H9 (cell line): Measurements from ENCODE around the gene PRMT7. TPM values are rescaled to one million over a fixed set of nuclear protein-coding genes. Genes with fewer than 3 reads are reported as not detected.

Experiments used
- DNase-seq: peaks from one replicate; pipeline ENCODE4 v3.0.0-alpha.2; 2017
- H2AFZ ChIP-seq: one replicate; pipeline ENCODE4 v1.6.1; 2013; ENCODE audit warnings: mild to moderate bottlenecking, low read length, control low read depth, moderate library complexity
- H2AK5ac ChIP-seq: 2 replicates; pipeline ENCODE4 v1.6.1; 2013; ENCODE audit warnings: low read length, control low read depth, mixed read lengths; ENCODE audit not compliant: insufficient read length
- H2BK120ac ChIP-seq: one replicate; pipeline ENCODE4 v1.6.1; 2013; ENCODE audit warnings: low read depth, mild to moderate bottlenecking, low read length, control low read depth, inconsistent platforms; ENCODE audit not compliant: poor library complexity, severe bottlenecking
- H2BK12ac ChIP-seq: 2 replicates; pipeline ENCODE4 v1.6.1; 2013; ENCODE audit warnings: low read length, control low read depth, mixed read lengths, low read depth; ENCODE audit not compliant: insufficient read length
- H2BK15ac ChIP-seq: 2 replicates; pipeline ENCODE4 v1.6.1; 2013; ENCODE audit warnings: low read depth, low read length, control low read depth
- H2BK20ac ChIP-seq: one replicate; pipeline ENCODE4 v1.6.1; 2013; ENCODE audit warnings: low read depth, mild to moderate bottlenecking, low read length, control low read depth, inconsistent platforms; ENCODE audit not compliant: poor library complexity, severe bottlenecking
- H2BK5ac ChIP-seq: 2 replicates; pipeline ENCODE4 v1.6.1; 2013; ENCODE audit warnings: low read length, control low read depth, mixed read lengths; ENCODE audit not compliant: insufficient read length
- H3K14ac ChIP-seq: 2 replicates; pipeline ENCODE4 v1.6.1; 2013; ENCODE audit warnings: low read length, control low read depth; ENCODE audit not compliant: insufficient read depth
- H3K18ac ChIP-seq: 2 replicates; pipeline ENCODE4 v1.6.1; 2013; ENCODE audit warnings: low read depth, mild to moderate bottlenecking, mixed read lengths, low read length, control low read depth; ENCODE audit not compliant: insufficient read length
- H3K23ac ChIP-seq: 2 replicates; pipeline ENCODE4 v1.6.1; 2013; ENCODE audit warnings: low read length, control low read depth, mixed read lengths, low read depth; ENCODE audit not compliant: insufficient read length
- H3K23me2 ChIP-seq: 2 replicates; pipeline ENCODE4 v1.6.1; 2013; ENCODE audit warnings: low read depth, mild to moderate bottlenecking, mixed read lengths, low read length, control low read depth; ENCODE audit not compliant: insufficient read length, poor library complexity, severe bottlenecking
- H3K27ac ChIP-seq: 2 replicates; pipeline ENCODE4 v1.5.1; 2013; ENCODE audit warnings: low read length, control low read depth, mixed read lengths, low read depth; ENCODE audit not compliant: insufficient read length
- H3K27me3 ChIP-seq: 2 replicates; pipeline ENCODE4 v1.6.1; 2013; ENCODE audit warnings: low read length, control low read depth, inconsistent platforms; ENCODE audit not compliant: insufficient read depth
- H3K4ac ChIP-seq: 2 replicates; pipeline ENCODE4 v1.6.1; 2013; ENCODE audit warnings: low read depth, mild to moderate bottlenecking, control low read depth, inconsistent platforms, low read length, moderate library complexity
- H3K4me1 ChIP-seq: 2 replicates; pipeline ENCODE4 v1.6.1; 2013; ENCODE audit warnings: low read length, control low read depth, inconsistent platforms; ENCODE audit not compliant: insufficient read depth
- H3K4me2 ChIP-seq: 2 replicates; pipeline ENCODE4 v1.6.1; 2013; ENCODE audit warnings: low read length, control low read depth, mixed read lengths; ENCODE audit not compliant: insufficient read length, insufficient read depth
- H3K56ac ChIP-seq: 2 replicates; pipeline ENCODE4 v1.6.1; 2013; ENCODE audit warnings: low read depth, mild to moderate bottlenecking, mixed read lengths, low read length, control low read depth; ENCODE audit not compliant: insufficient read length
- H3K79me1 ChIP-seq: 2 replicates; pipeline ENCODE4 v1.6.1; 2013; ENCODE audit warnings: low read depth, mild to moderate bottlenecking, moderate library complexity, low read length, control low read depth, inconsistent platforms; ENCODE audit not compliant: insufficient read depth, poor library complexity, severe bottlenecking
- H3K79me2 ChIP-seq: 2 replicates; pipeline ENCODE4 v1.6.1; 2013; ENCODE audit warnings: low read length, control low read depth, inconsistent platforms; ENCODE audit not compliant: insufficient read depth
- H3K9ac ChIP-seq: 2 replicates; pipeline ENCODE4 v1.6.1; 2013; ENCODE audit warnings: low read length, control low read depth, mixed read lengths; ENCODE audit not compliant: insufficient read length; ENCODE audit errors: extremely low read depth
- H3K9me3 ChIP-seq: one replicate; pipeline ENCODE4 v1.6.1; 2013; ENCODE audit warnings: low read depth, low read length, inconsistent platforms; ENCODE audit not compliant: control insufficient read depth
- H3T11ph ChIP-seq: one replicate; pipeline ENCODE4 v1.6.1; 2013; ENCODE audit warnings: mild to moderate bottlenecking, low read length, control low read depth, inconsistent platforms
- H4K20me1 ChIP-seq: one replicate; pipeline ENCODE4 v1.6.1; 2013; ENCODE audit not compliant: control insufficient read depth, insufficient read length, insufficient read depth
- H4K5ac ChIP-seq: 2 replicates; pipeline ENCODE4 v1.6.1; 2013; ENCODE audit warnings: low read depth, mild to moderate bottlenecking, mixed read lengths, low read length, control low read depth; ENCODE audit not compliant: insufficient read length
- H4K8ac ChIP-seq: replicated peaks from 2 replicates; pipeline ENCODE4 v1.6.1; 2013; ENCODE audit warnings: low read length, control low read depth, mixed read lengths, low read depth; ENCODE audit not compliant: insufficient read length
- H4K91ac ChIP-seq: 2 replicates; pipeline ENCODE4 v1.6.1; 2013; ENCODE audit warnings: low read depth, mild to moderate bottlenecking, moderate library complexity, mixed read lengths, low read length, control low read depth; ENCODE audit not compliant: insufficient read length
- H3K27ac Mint-ChIP-seq, 3 experiments: 2 replicates in 2 of 3; 3 replicates in 1 of 3; pipeline ENCODE4 v1.8.0; 2020 to 2021; ENCODE audit warnings: mixed read lengths in 3 of 3, mild to moderate bottlenecking in 1 of 3, moderate library complexity in 1 of 3
- H3K27me3 Mint-ChIP-seq: 2 replicates; pipeline ENCODE4 v1.8.0; 2021; ENCODE audit warnings: low read depth, mild to moderate bottlenecking, moderate library complexity, mixed read lengths
- H3K36me3 Mint-ChIP-seq, 3 experiments: 2 replicates in 2 of 3; 3 replicates in 1 of 3; pipeline ENCODE4 v1.8.0; 2020 to 2021; ENCODE audit warnings: low read depth in 3 of 3, mixed read lengths in 3 of 3; ENCODE audit not compliant: insufficient read depth in 1 of 3
- H3K4me1 Mint-ChIP-seq, 2 experiments: 2 replicates each; pipeline ENCODE4 v1.8.0; 2020; ENCODE audit warnings: mixed read lengths in 2 of 2
- H3K4me3 Mint-ChIP-seq, 2 experiments: 2 replicates in 1 of 2; 3 replicates in 1 of 2; pipeline ENCODE4 v1.8.0; 2020 to 2021; ENCODE audit warnings: mild to moderate bottlenecking in 2 of 2, mixed read lengths in 2 of 2, moderate library complexity in 1 of 2
- H3K9me3 Mint-ChIP-seq, 2 experiments: 2 replicates in 1 of 2; 3 replicates in 1 of 2; pipeline ENCODE4 v1.8.0; 2020; ENCODE audit warnings: mild to moderate bottlenecking in 2 of 2, mixed read lengths in 2 of 2, moderate library complexity in 1 of 2
- CTCF ChIP-seq: fragments of 200-600 bp; sonication (generic); conservative IDR thresholded peaks from 3 replicates; pipeline ENCODE4 v1.8.0; 2021; ENCODE audit warnings: antibody characterized with exemption, mild to moderate bottlenecking
- WGBS: extraction: QIAGEN DNeasy Blood & Tissue Kit; methylation state at CpG from one replicate; pipeline ENCODE4 v1.1.7; 2013; ENCODE audit warnings: missing lambda C conversion rate, low lambda C conversion rate, mixed read lengths; ENCODE audit not compliant: insufficient read length; ENCODE audit errors: extremely low coverage; 5-methylcytosine and 5-hydroxymethylcytosine counted together
- total RNA-seq: library from RNA; stranded (reverse); gene quantifications from 2 replicates; pipeline ENCODE4 v1.2.1, GENCODE V29; 2021

The PRMT7 gene
- total RNA-seq, 1 experiment from 2014 or later, result 56.6 TPM

- H2BK15ac ChIP-seq, result no peak overlapping the region
- H3K4me2 ChIP-seq, result no peak overlapping the region
- H4K20me1 ChIP-seq, result no peaks in the 10 kb centered on the region
- no peak overlapping the region for H2BK120ac ChIP-seq
- no peak overlapping the region for H2AFZ ChIP-seq
- no peak for DNase-seq
- H3K23ac ChIP-seq, result no peak overlapping the region
- H2BK20ac ChIP-seq, result no peak overlapping the region
- 0 out of 2 replicates have a peak, but pooled peaks cover 4% of the 10 kb centered on the region for H3K4me1 ChIP-seq
- H4K8ac ChIP-seq, result no peak overlapping the region
- H2BK12ac ChIP-seq, result no peak overlapping the region
- peak overlapping the region in 2 of 3 experiments; percentile 65 to 72; a peak in 4 of 7 replicates for H3K27ac Mint-ChIP-seq
- H3K9ac ChIP-seq, result no peak overlapping the region
- H3K4ac ChIP-seq, result no peak overlapping the region
- no peak overlapping the region for H2AK5ac ChIP-seq
- no CpG with 5 or more reads among the region's 4 CpGs for WGBS
- H3K23me2 ChIP-seq, result no peaks in the 10 kb centered on the region
- no peaks in the 10 kb centered on the region for H3K79me2 ChIP-seq
- no peaks in the 10 kb centered on the region for H3K9me3 ChIP-seq
- H3K27ac ChIP-seq, result no peak overlapping the region
- H3K27me3 ChIP-seq, result no peaks in the 10 kb centered on the region
- H3K4me3 Mint-ChIP-seq, result no peak overlapping the region
- no peaks in the 10 kb centered on the region for H3K36me3 Mint-ChIP-seq
- H3K79me1 ChIP-seq, result no peaks in the 10 kb centered on the region
- no peak overlapping the region for H3K14ac ChIP-seq
- no peak overlapping the region for H2BK5ac ChIP-seq
- H4K5ac ChIP-seq, result no peak overlapping the region
- H3K27me3 Mint-ChIP-seq, result peaks cover 2% of the 10 kb centered on the region; the same call in 1 of the 2 replicates
- no peak for TF ChIP-seq CTCF
- H3T11ph ChIP-seq, result no peak overlapping the region
- no peak overlapping the region for H4K91ac ChIP-seq
- no peaks in the 10 kb centered on the region for H3K9me3 Mint-ChIP-seq
- no peak overlapping the region for H3K56ac ChIP-seq
- peaks cover 57 to 59% of the 10 kb centered on the region in 2 experiments for H3K4me1 Mint-ChIP-seq
- H3K18ac ChIP-seq, result no peak overlapping the region
Observed at GRCh38 chr16:68395815-68396214, 85.0 kb downstream of the PRMT7 start.
